Neural cell (in vitro differentiated cells): ENCODE measurements around the gene CUX1. TPM values are rescaled to one million over a fixed set of nuclear protein-coding genes. Genes with fewer than 3 reads are reported as not detected.

Experiments used
- H2AFZ ChIP-seq: fragments of 200-600, 300-800 bp; sonication (generic), shearing (Covaris generic); 2 replicates; pipeline ENCODE4 v1.6.0; 2014; ENCODE audit warnings: low read depth, mild to moderate bottlenecking, antibody characterized with exemption, low read length, moderate library complexity
- H3F3A ChIP-seq: fragments of 200-600 bp; shearing (Covaris generic); 2 replicates; pipeline ENCODE4 v1.6.1; 2016; ENCODE audit warnings: mild to moderate bottlenecking, moderate library complexity, mixed read lengths, antibody characterized with exemption, low read length; ENCODE audit not compliant: insufficient read depth, poor library complexity, severe bottlenecking
- H3K27ac ChIP-seq: fragments of 200-600, 300-800 bp; sonication (generic), shearing (Covaris generic); 2 replicates; pipeline ENCODE4 v1.5.1; 2014; ENCODE audit warnings: mild to moderate bottlenecking, low read length, moderate library complexity
- H3K27me3 ChIP-seq: fragments of 300-800, 200-600 bp; sonication (generic), shearing (Covaris generic); 2 replicates; pipeline ENCODE4 v1.6.0; 2014; ENCODE audit warnings: mild to moderate bottlenecking, low read depth, low read length, moderate library complexity; ENCODE audit not compliant: insufficient read depth
- H3K36me3 ChIP-seq: fragments of 300-800, 200-600 bp; sonication (generic), shearing (Covaris generic); 2 replicates; pipeline ENCODE4 v1.5.1; 2014; ENCODE audit warnings: mild to moderate bottlenecking, antibody characterized with exemption, low read length, moderate library complexity; ENCODE audit not compliant: insufficient read depth
- H3K4me2 ChIP-seq: fragments of 300-800, 200-600 bp; sonication (generic), shearing (Covaris generic); 2 replicates; pipeline ENCODE4 v1.6.0; 2014; ENCODE audit warnings: mild to moderate bottlenecking, low read length
- H3K4me3 ChIP-seq: fragments of 300-800, 200-600 bp; sonication (generic), shearing (Covaris generic); 2 replicates; pipeline ENCODE4 v1.5.1; 2014; ENCODE audit warnings: mild to moderate bottlenecking, low read length, moderate library complexity
- H3K79me2 ChIP-seq: fragments of 200-600 bp; shearing (Covaris generic); replicated peaks from 2 replicates; pipeline ENCODE4 v1.6.0; 2014; ENCODE audit warnings: mild to moderate bottlenecking, low read length, moderate library complexity; ENCODE audit not compliant: insufficient read depth
- H3K9ac ChIP-seq: fragments of 300-800, 200-600 bp; sonication (generic), shearing (Covaris generic); 2 replicates; pipeline ENCODE4 v1.6.1; 2016; ENCODE audit warnings: mild to moderate bottlenecking, low read length, mixed read lengths
- H3K9me2 ChIP-seq: fragments of 200-600 bp; shearing (Covaris generic); 2 replicates; pipeline ENCODE4 v1.6.1; 2016; ENCODE audit warnings: mild to moderate bottlenecking, low read length, mixed read lengths; ENCODE audit not compliant: insufficient read depth
- H3K9me3 ChIP-seq: fragments of 200-600, 300-800 bp; sonication (generic), shearing (Covaris generic); 2 replicates; pipeline ENCODE4 v1.6.1; 2016; ENCODE audit warnings: mild to moderate bottlenecking, mixed run types, low read length, moderate library complexity, mixed read lengths
- H4K20me1 ChIP-seq: fragments of 200-600 bp; shearing (Covaris generic); 2 replicates; pipeline ENCODE4 v1.6.1; 2016; ENCODE audit warnings: mild to moderate bottlenecking, mixed run types; ENCODE audit not compliant: insufficient read depth
- EP300 ChIP-seq: fragments of 450-650 bp; conservative IDR thresholded peaks from 2 replicates; pipeline ENCODE4 v1.6.1; 2014; ENCODE audit warnings: antibody characterized with exemption, mild to moderate bottlenecking, moderate library complexity; ENCODE audit not compliant: poor library complexity, severe bottlenecking
- EZH2 ChIP-seq: fragments of 200-600, 300-800 bp; shearing (Covaris generic), sonication (generic); IDR thresholded peaks from 2 replicates; pipeline ENCODE4 v1.6.1; 2014; ENCODE audit warnings: antibody characterized with exemption, low read length, borderline replicate concordance, mild to moderate bottlenecking; ENCODE audit not compliant: insufficient read depth, poor library complexity, severe bottlenecking
- MXI1 ChIP-seq: fragments of 450-650 bp; conservative IDR thresholded peaks from 2 replicates; pipeline ENCODE4 v1.6.1; 2014; ENCODE audit warnings: antibody characterized with exemption, mild to moderate bottlenecking; ENCODE audit not compliant: poor library complexity, severe bottlenecking
- POLR2AphosphoS5 ChIP-seq: IDR thresholded peaks from 2 replicates; pipeline ENCODE4 v1.6.1; 2012
- RAD21 ChIP-seq: fragments of 450-650 bp; conservative IDR thresholded peaks from 2 replicates; pipeline ENCODE4 v1.6.1; 2014; ENCODE audit warnings: antibody characterized with exemption, mild to moderate bottlenecking, moderate library complexity
- SMC3 ChIP-seq: fragments of 450-650 bp; conservative IDR thresholded peaks from 2 replicates; pipeline ENCODE4 v1.6.1; 2014; ENCODE audit warnings: antibody characterized with exemption, mild to moderate bottlenecking, moderate library complexity; ENCODE audit not compliant: poor library complexity
- TAF1 ChIP-seq: IDR thresholded peaks from 2 replicates; pipeline ENCODE4 v1.6.1; 2012; ENCODE audit warnings: low read depth
- polyA plus RNA-seq: library from polyadenylated mRNA; depleted of rRNA; stranded (reverse); fragments of >200 nt; gene quantifications from 2 replicates; pipeline ENCODE4 v1.2.3, GENCODE V29; 2014
- TF ChIP-seq, protein P1 (sequence below): fragments of 450-650 bp; IDR thresholded peaks from 2 replicates; pipeline ENCODE4 v1.5.1; 2014; ENCODE audit warnings: antibody characterized with exemption, mild to moderate bottlenecking, moderate library complexity; ENCODE audit not compliant: poor library complexity, severe bottlenecking
- TF ChIP-seq, protein P2 (sequence below): IDR thresholded peaks from 2 replicates; pipeline ENCODE4 v1.6.1; 2012; ENCODE audit warnings: borderline replicate concordance

CUX1 gene
- polyA plus RNA-seq, 1 donor from 2014 or later = 26.6 TPM

DNA sequence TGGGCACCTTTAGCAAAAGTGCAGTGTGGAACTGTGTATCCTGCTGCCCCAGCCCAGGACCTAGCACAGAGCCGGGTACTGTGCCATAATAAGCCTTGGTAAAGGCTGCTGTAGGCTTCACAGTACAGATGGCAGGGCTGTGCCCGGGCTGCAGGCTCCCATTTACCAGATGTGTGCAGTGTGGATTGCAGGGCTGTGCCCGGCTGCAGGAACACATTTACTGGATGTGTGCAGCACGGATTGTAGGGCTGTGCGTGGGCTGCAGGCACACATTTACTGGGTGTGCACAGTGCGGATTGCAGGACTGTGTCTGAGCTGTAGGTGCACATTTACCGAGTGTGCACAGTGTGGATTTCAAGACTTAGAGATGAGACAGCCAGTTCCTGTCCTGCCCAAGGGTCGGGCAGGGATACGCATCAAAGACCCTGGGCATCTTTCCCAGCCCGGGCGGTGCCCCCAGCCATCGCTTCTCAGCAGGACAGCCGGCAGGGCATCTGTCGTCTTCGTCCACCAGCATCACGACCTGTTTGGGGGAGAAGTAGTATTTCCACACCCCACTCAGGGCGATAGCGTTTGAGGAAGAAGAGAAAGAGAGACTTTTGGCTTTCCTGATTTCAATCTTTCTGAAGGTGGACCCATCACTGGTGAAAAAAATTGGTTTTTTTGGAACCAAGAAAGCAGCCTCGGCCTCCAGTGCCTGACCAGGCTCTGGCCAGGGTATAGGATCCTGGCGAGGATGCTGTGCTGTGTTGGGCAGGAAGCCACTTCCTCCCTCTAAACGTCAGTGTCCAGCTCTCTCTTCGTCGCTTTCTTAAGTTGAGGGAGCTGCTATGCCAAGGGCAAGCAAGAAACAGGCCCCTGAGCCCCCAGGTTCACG is 180.8 kb downstream of the CUX1 start:
- no peak overlapping the region for H3K4me2 ChIP-seq
- no peaks in the 10 kb centered on the region for H3K36me3 ChIP-seq
- H3K27ac ChIP-seq = peak overlapping the region; percentile 47
- TF ChIP-seq, protein P1, sequence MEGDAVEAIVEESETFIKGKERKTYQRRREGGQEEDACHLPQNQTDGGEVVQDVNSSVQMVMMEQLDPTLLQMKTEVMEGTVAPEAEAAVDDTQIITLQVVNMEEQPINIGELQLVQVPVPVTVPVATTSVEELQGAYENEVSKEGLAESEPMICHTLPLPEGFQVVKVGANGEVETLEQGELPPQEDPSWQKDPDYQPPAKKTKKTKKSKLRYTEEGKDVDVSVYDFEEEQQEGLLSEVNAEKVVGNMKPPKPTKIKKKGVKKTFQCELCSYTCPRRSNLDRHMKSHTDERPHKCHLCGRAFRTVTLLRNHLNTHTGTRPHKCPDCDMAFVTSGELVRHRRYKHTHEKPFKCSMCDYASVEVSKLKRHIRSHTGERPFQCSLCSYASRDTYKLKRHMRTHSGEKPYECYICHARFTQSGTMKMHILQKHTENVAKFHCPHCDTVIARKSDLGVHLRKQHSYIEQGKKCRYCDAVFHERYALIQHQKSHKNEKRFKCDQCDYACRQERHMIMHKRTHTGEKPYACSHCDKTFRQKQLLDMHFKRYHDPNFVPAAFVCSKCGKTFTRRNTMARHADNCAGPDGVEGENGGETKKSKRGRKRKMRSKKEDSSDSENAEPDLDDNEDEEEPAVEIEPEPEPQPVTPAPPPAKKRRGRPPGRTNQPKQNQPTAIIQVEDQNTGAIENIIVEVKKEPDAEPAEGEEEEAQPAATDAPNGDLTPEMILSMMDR = no peak
- TF ChIP-seq, protein P2, sequence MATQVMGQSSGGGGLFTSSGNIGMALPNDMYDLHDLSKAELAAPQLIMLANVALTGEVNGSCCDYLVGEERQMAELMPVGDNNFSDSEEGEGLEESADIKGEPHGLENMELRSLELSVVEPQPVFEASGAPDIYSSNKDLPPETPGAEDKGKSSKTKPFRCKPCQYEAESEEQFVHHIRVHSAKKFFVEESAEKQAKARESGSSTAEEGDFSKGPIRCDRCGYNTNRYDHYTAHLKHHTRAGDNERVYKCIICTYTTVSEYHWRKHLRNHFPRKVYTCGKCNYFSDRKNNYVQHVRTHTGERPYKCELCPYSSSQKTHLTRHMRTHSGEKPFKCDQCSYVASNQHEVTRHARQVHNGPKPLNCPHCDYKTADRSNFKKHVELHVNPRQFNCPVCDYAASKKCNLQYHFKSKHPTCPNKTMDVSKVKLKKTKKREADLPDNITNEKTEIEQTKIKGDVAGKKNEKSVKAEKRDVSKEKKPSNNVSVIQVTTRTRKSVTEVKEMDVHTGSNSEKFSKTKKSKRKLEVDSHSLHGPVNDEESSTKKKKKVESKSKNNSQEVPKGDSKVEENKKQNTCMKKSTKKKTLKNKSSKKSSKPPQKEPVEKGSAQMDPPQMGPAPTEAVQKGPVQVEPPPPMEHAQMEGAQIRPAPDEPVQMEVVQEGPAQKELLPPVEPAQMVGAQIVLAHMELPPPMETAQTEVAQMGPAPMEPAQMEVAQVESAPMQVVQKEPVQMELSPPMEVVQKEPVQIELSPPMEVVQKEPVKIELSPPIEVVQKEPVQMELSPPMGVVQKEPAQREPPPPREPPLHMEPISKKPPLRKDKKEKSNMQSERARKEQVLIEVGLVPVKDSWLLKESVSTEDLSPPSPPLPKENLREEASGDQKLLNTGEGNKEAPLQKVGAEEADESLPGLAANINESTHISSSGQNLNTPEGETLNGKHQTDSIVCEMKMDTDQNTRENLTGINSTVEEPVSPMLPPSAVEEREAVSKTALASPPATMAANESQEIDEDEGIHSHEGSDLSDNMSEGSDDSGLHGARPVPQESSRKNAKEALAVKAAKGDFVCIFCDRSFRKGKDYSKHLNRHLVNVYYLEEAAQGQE = no peak
- TF ChIP-seq EZH2 = no peak
- no peaks in the 10 kb centered on the region for H3K79me2 ChIP-seq
- H3F3A ChIP-seq = no peaks in the 10 kb centered on the region
- H2AFZ ChIP-seq = no peak overlapping the region
- H3K9me2 ChIP-seq = no peaks in the 10 kb centered on the region
- no peaks in the 10 kb centered on the region for H4K20me1 ChIP-seq
- H3K27me3 ChIP-seq = no peaks in the 10 kb centered on the region
- H3K9ac ChIP-seq = no peak overlapping the region
- H3K4me3 ChIP-seq = no peak overlapping the region
- no peaks in the 10 kb centered on the region for H3K9me3 ChIP-seq

GRCh38 chr7:101998906-101999240 is 181.4 kb downstream of the CUX1 start:
- H3K4me3 ChIP-seq = no peak overlapping the region
- H3F3A ChIP-seq = no peaks in the 10 kb centered on the region
- no peaks in the 10 kb centered on the region for H3K79me2 ChIP-seq
- peak overlapping the region; percentile 47 for H3K27ac ChIP-seq
- H3K9ac ChIP-seq = no peak overlapping the region
- H3K36me3 ChIP-seq = no peaks in the 10 kb centered on the region
- H3K9me2 ChIP-seq = no peaks in the 10 kb centered on the region
- TF ChIP-seq EP300 (no peak), EZH2 (no peak), TAF1 (no peak), MXI1 (no peak), POLR2AphosphoS5 (no peak), SMC3 (no peak), RAD21 (no peak)
- TF ChIP-seq, protein P1 = no peak
- TF ChIP-seq, protein P2 = no peak
- H3K9me3 ChIP-seq = no peaks in the 10 kb centered on the region
- H3K27me3 ChIP-seq = no peaks in the 10 kb centered on the region
- H3K4me2 ChIP-seq = no peak overlapping the region
- H4K20me1 ChIP-seq = no peaks in the 10 kb centered on the region
- no peak overlapping the region for H2AFZ ChIP-seq
